ENCODE data around the gene GPR141.
"Not testable (repeated sequence)": the region's sequence is repeated elsewhere in the genome, so short reads cannot be mapped to it uniquely, and the experiment has no call there.

Gene GPR141

DNA sequence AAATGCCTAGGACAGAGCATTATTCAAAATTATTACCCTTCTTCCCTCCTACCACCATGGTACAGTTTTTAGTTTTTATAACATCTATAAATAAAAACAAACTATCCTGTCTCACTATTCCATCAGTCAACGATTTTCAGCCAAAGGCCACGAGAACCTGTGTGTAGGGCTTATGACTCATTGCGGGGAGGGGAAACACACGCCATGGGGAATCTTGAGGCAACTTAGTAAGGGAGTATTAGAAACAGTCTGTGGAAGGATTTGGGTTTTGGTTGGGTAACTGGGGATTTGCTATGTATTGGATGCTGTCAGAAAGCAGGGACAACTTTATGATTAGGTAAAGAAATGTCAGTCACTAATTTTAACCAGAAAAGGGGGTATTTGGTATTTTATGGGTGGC lies 14.7 kb downstream of the GPR141 start:
- H3K4me3 ChIP-seq (ENCODE audit: low read depth, low read length), result no peak overlapping the region
- no peak for DNase-seq (ENCODE audit: low read depth)
- TF ChIP-seq, protein P1, sequence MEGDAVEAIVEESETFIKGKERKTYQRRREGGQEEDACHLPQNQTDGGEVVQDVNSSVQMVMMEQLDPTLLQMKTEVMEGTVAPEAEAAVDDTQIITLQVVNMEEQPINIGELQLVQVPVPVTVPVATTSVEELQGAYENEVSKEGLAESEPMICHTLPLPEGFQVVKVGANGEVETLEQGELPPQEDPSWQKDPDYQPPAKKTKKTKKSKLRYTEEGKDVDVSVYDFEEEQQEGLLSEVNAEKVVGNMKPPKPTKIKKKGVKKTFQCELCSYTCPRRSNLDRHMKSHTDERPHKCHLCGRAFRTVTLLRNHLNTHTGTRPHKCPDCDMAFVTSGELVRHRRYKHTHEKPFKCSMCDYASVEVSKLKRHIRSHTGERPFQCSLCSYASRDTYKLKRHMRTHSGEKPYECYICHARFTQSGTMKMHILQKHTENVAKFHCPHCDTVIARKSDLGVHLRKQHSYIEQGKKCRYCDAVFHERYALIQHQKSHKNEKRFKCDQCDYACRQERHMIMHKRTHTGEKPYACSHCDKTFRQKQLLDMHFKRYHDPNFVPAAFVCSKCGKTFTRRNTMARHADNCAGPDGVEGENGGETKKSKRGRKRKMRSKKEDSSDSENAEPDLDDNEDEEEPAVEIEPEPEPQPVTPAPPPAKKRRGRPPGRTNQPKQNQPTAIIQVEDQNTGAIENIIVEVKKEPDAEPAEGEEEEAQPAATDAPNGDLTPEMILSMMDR (IDR thresholded peaks at IDR 0.05; ENCODE audit: low read depth, low read length, missing control alignments), result no peak
- in situ Hi-C loops (cut with HindIII; ENCODE audit: low sequenced_read_pairs), result no loop called here

DNA sequence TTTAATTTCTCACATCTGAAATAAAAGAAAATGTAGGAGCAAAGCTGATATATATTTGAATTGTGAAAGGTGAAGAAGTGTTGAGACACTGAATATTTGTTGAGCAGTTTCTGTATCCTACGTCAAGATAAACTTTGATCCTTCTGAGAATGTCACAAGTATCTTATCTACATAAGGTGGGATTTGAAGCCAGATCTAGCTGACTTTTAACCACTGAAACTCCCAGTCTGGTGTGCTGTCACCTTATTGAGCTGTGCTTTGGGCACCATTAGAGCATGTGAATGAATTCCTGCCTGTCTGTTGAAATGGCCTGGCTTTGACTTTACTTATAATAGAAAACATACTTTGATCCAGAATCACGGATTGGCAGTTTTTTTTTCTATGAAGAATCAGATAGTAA lies 15.2 kb downstream of the GPR141 start:
- DNase-seq (ENCODE audit: low read depth), result no peak
- H3K4me3 ChIP-seq (ENCODE audit: low read depth, low read length), result no peak overlapping the region
- TF ChIP-seq, protein P1 (IDR thresholded peaks at IDR 0.05; ENCODE audit: low read depth, low read length, missing control alignments), result no peak
- in situ Hi-C loops (cut with HindIII; ENCODE audit: low sequenced_read_pairs), result no loop called here

DNA sequence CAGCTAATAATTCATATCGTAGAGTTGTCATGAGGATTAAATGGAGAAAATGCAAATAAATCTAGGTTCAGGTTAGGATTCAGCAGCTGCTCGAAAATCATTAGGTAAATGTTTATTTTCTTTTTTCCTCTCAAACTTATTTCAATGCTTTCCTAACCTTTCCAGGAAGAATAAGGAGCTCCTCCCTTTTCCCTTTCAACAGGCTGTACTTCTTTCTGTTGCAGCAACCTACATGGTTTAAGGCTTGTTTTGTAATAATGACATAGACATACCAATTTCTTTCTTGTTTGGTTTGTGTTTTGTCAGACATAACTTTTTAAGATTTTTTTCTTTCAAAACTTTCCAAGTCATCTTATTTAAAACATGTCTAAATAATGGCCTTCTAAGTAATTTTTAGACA lies 18.2 kb downstream of the GPR141 start:
- TF ChIP-seq, protein P1 (IDR thresholded peaks at IDR 0.05; ENCODE audit: low read depth, low read length, missing control alignments), result no peak
- DNase-seq (ENCODE audit: low read depth), result no peak
- in situ Hi-C loops (cut with HindIII; ENCODE audit: low sequenced_read_pairs), result no loop called here
- no peak overlapping the region for H3K4me3 ChIP-seq (ENCODE audit: low read depth, low read length)

DNA sequence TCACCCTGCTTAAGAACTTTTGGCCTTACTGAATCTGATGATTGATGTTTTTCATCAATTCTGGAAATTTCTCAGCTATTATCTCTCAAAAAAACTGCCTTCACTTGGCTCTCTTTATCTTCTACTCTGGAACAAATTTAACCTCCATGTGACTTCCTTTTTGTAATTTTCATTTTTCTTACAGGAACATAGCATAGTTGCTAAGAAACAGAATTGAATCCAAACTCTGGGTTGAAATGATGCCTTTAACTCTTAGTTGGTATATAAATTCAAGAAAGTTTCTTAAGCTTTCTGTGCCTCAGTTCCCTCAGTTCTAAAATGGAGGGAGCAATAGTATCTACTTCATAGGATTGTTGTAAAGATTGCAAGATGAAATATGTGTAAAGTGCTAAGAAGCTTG lies 19.8 kb downstream of the GPR141 start:
- no peak overlapping the region for H3K4me3 ChIP-seq (ENCODE audit: low read depth, low read length)
- no peak for DNase-seq (ENCODE audit: low read depth)
- in situ Hi-C loops (cut with HindIII; ENCODE audit: low sequenced_read_pairs), result no loop called here
- TF ChIP-seq, protein P1 (IDR thresholded peaks at IDR 0.05; ENCODE audit: low read depth, low read length, missing control alignments), result no peak

DNA sequence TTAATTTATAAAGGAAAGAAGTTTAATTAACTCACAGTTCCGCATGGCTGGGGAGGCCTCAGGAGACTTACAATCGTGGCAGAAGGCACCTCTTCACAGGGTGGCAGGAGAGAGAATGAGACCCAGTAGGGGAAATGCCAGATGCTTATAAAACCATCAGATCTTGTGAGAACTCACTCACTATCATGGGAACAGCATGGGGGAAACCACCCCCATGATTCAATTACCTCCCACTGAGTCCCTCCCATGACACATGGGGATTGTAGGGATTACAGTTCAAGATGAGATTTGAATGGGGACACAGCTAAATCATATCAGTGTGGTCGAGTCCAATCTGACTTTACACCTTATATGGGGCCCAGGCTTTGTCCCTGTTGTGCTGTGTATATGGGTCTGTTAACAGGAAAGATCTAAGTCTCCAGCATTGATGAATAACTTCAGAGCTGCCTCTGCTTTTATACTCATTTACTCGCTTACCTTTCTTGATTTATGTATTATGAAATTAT lies 20.8 kb downstream of the GPR141 start:
- in situ Hi-C loops (cut with HindIII; ENCODE audit: low sequenced_read_pairs); DNase-seq (ENCODE audit: low read depth): not testable (repeated sequence)

DNA sequence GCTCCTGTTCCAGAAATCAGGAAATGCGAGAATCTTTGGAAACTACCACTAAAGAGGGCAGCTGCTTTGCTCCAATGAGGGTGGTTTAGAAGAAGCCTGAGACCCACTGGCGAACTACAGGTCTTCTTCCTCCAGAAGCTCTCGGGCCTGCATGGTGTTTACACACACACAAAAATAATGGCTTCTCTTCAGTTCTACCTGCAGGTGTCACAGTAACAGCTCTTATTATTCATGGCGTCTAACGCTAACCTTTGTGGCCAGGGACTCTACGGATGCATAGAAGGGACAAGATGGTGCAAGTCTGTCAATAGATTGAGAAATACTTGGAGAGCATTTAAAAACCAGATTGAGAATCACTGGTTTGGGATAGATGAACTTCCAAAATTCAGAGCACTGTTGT lies 22.4 kb downstream of the GPR141 start:
- no peak overlapping the region for H3K4me3 ChIP-seq (ENCODE audit: low read depth, low read length)

More for the DNA sequence above, 20.8 kb downstream of the GPR141 start:
- not testable (repeated sequence) for H3K4me3 ChIP-seq (ENCODE audit: low read depth, low read length)

DNA sequence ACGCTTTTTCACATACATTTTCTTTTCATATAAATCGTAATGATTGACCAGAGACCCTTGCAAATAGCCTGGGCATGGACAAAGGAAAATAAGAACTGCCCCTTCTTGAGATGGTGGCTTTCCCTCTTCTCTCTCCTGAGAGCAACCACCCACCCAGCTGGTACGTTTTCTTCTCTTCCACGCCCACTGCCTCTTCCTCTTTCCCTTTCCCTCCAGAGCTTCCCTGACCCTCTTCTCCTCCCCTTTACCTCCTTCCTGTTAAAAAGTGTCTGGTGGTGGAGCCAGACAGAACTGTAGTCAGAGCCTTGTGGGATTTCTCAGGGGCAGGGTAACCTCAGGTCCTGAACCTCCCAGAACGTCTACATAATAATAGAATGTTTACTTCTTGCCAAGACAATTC lies 23.2 kb downstream of the GPR141 start:
- H3K4me3 ChIP-seq (ENCODE audit: low read depth, low read length), result no peak overlapping the region
- TF ChIP-seq, protein P1 (IDR thresholded peaks at IDR 0.05; ENCODE audit: low read depth, low read length, missing control alignments), result no peak
- in situ Hi-C loops (cut with HindIII; ENCODE audit: low sequenced_read_pairs), result no loop called here
- no peak for DNase-seq (ENCODE audit: low read depth)

More for the DNA sequence above, 22.4 kb downstream of the GPR141 start:
- DNase-seq (ENCODE audit: low read depth), result no peak
- in situ Hi-C loops (cut with HindIII; ENCODE audit: low sequenced_read_pairs), result no loop called here
- TF ChIP-seq, protein P1 (IDR thresholded peaks at IDR 0.05; ENCODE audit: low read depth, low read length, missing control alignments), result no peak

Measured in astrocyte of the cerebellum (primary cell).